ENCODE measurements around the gene CEP112. TPM values are rescaled to one million over a fixed set of nuclear protein-coding genes. Genes with fewer than 3 reads are reported as not detected.
A peak's percentile ranks its signal among the peaks of the same experiment; 100 is the strongest.

The CEP112 gene
- total and polyA plus RNA-seq, 2 of the 13 experiments (the other 11 are each of a cell fraction or from before 2014, with no cell fraction given), result 1.2 to 3.4 TPM

DNA sequence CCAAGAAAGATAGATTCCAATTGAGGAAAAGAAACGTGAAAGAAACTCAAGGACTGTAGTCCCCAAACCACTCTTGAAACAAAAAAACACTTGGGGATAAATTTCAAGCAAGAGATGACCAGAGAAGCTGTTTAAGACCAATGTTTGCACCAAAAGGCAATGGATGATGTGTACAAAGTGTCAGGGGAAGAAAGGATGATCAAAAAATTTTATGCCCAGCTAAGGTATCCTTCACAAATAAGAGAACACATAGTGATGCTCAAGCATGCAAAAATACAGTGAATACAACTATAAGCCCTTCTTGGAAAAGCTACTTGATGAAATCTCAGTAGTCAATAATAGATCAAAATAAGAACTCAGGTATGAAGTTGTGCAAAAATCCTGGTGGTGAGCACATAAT, 281.1 kb downstream of the CEP112 start:
- no peaks in the 10 kb centered on the region for H3K4me1 ChIP-seq (ENCODE audit: insufficient read depth, low read length)
- in situ Hi-C loops (cut with HindIII; ENCODE audit: extremely low pct_ligation_motif_present, low pct_unique_long_range_greater_than_20kb), result no loop called here
- CTCF ChIA-PET (ENCODE audit: low intra/inter-chr PET ratio, low total read pairs), result no interaction called here

DNA sequence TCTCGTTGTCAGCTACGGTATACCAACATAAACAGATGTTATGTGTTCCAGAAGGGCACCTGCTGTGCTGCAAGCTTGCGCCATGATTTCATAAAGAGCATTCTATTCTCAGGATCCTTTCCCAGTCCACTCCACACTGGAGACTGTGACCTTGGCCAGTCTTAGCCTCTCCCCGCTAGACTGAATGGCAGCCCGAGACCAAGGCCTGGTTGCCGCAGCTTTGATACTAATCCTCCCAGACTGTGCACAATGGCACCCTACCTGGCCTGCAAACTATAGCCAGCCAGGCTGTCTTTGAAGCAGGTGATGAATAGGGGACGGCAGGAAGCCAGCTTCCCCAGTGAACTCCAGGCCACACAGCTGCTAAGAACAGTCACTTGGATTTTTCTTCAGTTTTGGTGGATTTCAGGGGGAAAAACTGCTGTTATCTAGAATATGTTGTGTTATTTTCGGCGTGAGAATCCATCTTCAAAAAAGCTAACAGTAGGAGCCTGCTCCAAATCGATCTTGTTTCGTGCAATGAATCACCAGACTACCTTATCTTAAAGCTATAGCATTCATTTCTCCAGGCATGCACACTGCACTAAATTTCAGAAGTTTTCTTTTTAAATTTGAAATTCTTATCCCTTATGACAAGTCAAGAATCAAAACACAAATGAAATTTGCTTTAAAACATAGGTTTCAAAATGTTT, 289.0 kb downstream of the CEP112 start:
- ChIA-PET POLR2A (no interaction called here), CTCF (ENCODE audit: low intra/inter-chr PET ratio, low total read pairs) (no interaction called here)
- in situ Hi-C loops (cut with HindIII; ENCODE audit: extremely low pct_ligation_motif_present, low pct_unique_long_range_greater_than_20kb), result no loop called here
- Histone ChIP-seq H3K27me3 (ENCODE audit: control insufficient read depth in 1 of 2, insufficient read depth in 2 of 2, low read length in 2 of 2) (no peaks in the 10 kb centered on the region), H3K79me2 (ENCODE audit: insufficient read depth, low read length) (no peaks in the 10 kb centered on the region), H3K4me1 (ENCODE audit: insufficient read depth, low read length) (no peaks in the 10 kb centered on the region), H3K36me3 (replicated peaks in 1 of 2; ENCODE audit: control insufficient read depth in 1 of 2, insufficient read depth in 2 of 2, low read length in 2 of 2) (no peaks in the 10 kb centered on the region), H2AFZ (ENCODE audit: low read length) (no peak overlapping the region), H4K20me1 (ENCODE audit: insufficient read depth, low read length) (no peaks in the 10 kb centered on the region), H3K4me3 (replicated peaks in 1 of 3; ENCODE audit: insufficient read depth in 1 of 3, low read depth in 2 of 3, low read length in 3 of 3) (no peak overlapping the region), H3K27ac (ENCODE audit: extremely low read length, insufficient read depth, low read length) (no peak overlapping the region), H3K9me3 (ENCODE audit: low read length) (no peaks in the 10 kb centered on the region), H3K9ac (ENCODE audit: insufficient read depth, low read depth, low read length) (no peak overlapping the region), H3K4me2 (ENCODE audit: low read depth, low read length) (no peak overlapping the region)
- no TSS peak for BruUV-seq (replicated peaks)
- FAIRE-seq, result no peak
- TF ChIP-seq BRF2 (CRISPR knock-in tag; IDR thresholded peaks at IDR 0.05) (no peak), NR2F2 (IDR thresholded peaks at IDR 0.05; ENCODE audit: borderline replicate concordance, low read depth) (no peak), ZBTB42 (CRISPR knock-in tag; IDR thresholded peaks at IDR 0.05) (no peak), SRSF1 (optimal IDR thresholded peaks at IDR 0.05; ENCODE audit: low read depth, low read length) (no peak), MAFF (IDR thresholded peaks at IDR 0.05; ENCODE audit: low read depth, low read length) (no peak), BCL6 (CRISPR knock-in tag; IDR thresholded peaks at IDR 0.05) (no peak), ELF3 (CRISPR knock-in tag; IDR thresholded peaks at IDR 0.05) (no peak), ZNF547 (CRISPR knock-in tag; IDR thresholded peaks at IDR 0.05) (no peak), KMT2B (CRISPR knock-in tag; IDR thresholded peaks at IDR 0.05) (no peak), CAMTA2 (CRISPR knock-in tag; IDR thresholded peaks at IDR 0.05; ENCODE audit: borderline replicate concordance) (no peak), ZNF644 (CRISPR knock-in tag; IDR thresholded peaks at IDR 0.05; ENCODE audit: low read depth) (no peak), NONO (IDR thresholded peaks at IDR 0.05) (no peak), NONO (CRISPR knock-in tag; conservative IDR thresholded peaks at IDR 0.05) (no peak)
- TF ChIP-seq, protein P1, sequence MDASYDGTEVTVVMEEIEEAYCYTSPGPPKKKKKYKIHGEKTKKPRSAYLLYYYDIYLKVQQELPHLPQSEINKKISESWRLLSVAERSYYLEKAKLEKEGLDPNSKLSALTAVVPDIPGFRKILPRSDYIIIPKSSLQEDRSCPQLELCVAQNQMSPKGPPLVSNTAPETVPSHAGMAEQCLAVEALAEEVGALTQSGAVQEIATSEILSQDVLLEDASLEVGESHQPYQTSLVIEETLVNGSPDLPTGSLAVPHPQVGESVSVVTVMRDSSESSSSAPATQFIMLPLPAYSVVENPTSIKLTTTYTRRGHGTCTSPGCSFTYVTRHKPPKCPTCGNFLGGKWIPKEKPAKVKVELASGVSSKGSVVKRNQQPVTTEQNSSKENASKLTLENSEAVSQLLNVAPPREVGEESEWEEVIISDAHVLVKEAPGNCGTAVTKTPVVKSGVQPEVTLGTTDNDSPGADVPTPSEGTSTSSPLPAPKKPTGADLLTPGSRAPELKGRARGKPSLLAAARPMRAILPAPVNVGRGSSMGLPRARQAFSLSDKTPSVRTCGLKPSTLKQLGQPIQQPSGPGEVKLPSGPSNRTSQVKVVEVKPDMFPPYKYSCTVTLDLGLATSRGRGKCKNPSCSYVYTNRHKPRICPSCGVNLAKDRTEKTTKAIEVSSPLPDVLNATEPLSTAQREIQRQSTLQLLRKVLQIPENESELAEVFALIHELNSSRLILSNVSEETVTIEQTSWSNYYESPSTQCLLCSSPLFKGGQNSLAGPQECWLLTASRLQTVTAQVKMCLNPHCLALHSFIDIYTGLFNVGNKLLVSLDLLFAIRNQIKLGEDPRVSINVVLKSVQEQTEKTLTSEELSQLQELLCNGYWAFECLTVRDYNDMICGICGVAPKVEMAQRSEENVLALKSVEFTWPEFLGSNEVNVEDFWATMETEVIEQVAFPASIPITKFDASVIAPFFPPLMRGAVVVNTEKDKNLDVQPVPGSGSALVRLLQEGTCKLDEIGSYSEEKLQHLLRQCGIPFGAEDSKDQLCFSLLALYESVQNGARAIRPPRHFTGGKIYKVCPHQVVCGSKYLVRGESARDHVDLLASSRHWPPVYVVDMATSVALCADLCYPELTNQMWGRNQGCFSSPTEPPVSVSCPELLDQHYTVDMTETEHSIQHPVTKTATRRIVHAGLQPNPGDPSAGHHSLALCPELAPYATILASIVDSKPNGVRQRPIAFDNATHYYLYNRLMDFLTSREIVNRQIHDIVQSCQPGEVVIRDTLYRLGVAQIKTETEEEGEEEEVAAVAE (CRISPR knock-in tag; IDR thresholded peaks at IDR 0.05; ENCODE audit: borderline replicate concordance), result no peak
- WGBS (ENCODE audit: low lambda C conversion rate), result 74% methylated on average over 11 of the region's 11 CpGs
- intact Hi-C loops (cut with micrococcal nuclease; ENCODE audit: unreplicated experiment), result no loop called here
- DNase-seq (ENCODE audit: low spot score), result no peak
- ATAC-seq, result no peak

More for the DNA sequence above, 281.1 kb downstream of the CEP112 start:
- intact Hi-C loops (cut with micrococcal nuclease; ENCODE audit: unreplicated experiment), result no loop called here
- no peak overlapping the region for H2AFZ ChIP-seq (ENCODE audit: low read length)
- BruUV-seq (replicated peaks), result no TSS peak
- FAIRE-seq (no peak), DNase-seq (ENCODE audit: low spot score) (no peak), ATAC-seq (no peak)
- no peaks in the 10 kb centered on the region for H3K27me3 ChIP-seq (ENCODE audit: control insufficient read depth in 1 of 2, insufficient read depth in 2 of 2, low read length in 2 of 2)
- TF ChIP-seq ZFP1 (CRISPR knock-in tag; IDR thresholded peaks at IDR 0.05) (peak; percentile 78; the same call in 1 of the 2 replicates), ZNF572 (CRISPR knock-in tag; IDR thresholded peaks at IDR 0.05) (no peak)
- H3K9ac ChIP-seq (ENCODE audit: insufficient read depth, low read depth, low read length), result no peak overlapping the region
- POLR2A ChIA-PET, result no interaction called here
- 4% methylated on average over 1 of the region's 1 CpG for WGBS (ENCODE audit: low lambda C conversion rate)
- no peak overlapping the region for H3K4me2 ChIP-seq (ENCODE audit: low read depth, low read length)
- no peak overlapping the region for H3K4me3 ChIP-seq (replicated peaks in 1 of 3; ENCODE audit: insufficient read depth in 1 of 3, low read depth in 2 of 3, low read length in 3 of 3)
- H3K9me3 ChIP-seq (ENCODE audit: low read length), result peaks cover 9% of the 10 kb centered on the region; the same call in 1 of the 2 replicates
- H3K27ac ChIP-seq (ENCODE audit: extremely low read length, insufficient read depth, low read length), result no peak overlapping the region
- no peaks in the 10 kb centered on the region for H4K20me1 ChIP-seq (ENCODE audit: insufficient read depth, low read length)
- no peaks in the 10 kb centered on the region for H3K79me2 ChIP-seq (ENCODE audit: insufficient read depth, low read length)
- H3K36me3 ChIP-seq (replicated peaks in 1 of 2; ENCODE audit: control insufficient read depth in 1 of 2, insufficient read depth in 2 of 2, low read length in 2 of 2), result no peaks in the 10 kb centered on the region

All from HepG2 (cell line).